Activated CD4-positive, alpha-beta T cell treated with anti-CD3 and anti-CD28 coated beads, Interleukin-10, Interleukin-2, amounts not matched to agents 100 ng/mL and 50 ng/mL, durations not matched to agents 16 hours and 8 hours (primary cell): Measurements from ENCODE around the gene CANX.
A peak's percentile ranks its signal among the peaks of the same experiment; 100 is the strongest.
"Not testable (repeated sequence)": the region's sequence is repeated elsewhere in the genome, so short reads cannot be mapped to it uniquely, and the experiment has no call there.

Experiments used
- DNase-seq: peaks from one replicate; pipeline ENCODE4 v3.0.0-alpha.2; 2020

CANX gene

GRCh38 chr5:179698935-179699615 lies at the start of gene CANX:
CANX (plus strand) TSS chr5:179698967; CDS start chr5:179705682, 6,715 bp downstream.
- no peak for DNase-seq

GRCh38 chr5:179649166-179649703 lies 49.5 kb upstream of the CANX start:
- not testable (repeated sequence) for DNase-seq

GRCh38 chr5:179650245-179650644 lies 48.5 kb upstream of the CANX start:
- DNase-seq = not testable (repeated sequence)

- DNase-seq = not testable (repeated sequence)
Measured at GRCh38 chr5:179653135-179653534, 45.6 kb upstream of the CANX start.

GRCh38 chr5:179657302-179658178 lies 41.2 kb upstream of the CANX start:
- not testable (repeated sequence) for DNase-seq

GRCh38 chr5:179658179-179658856 lies 40.4 kb upstream of the CANX start:
- not testable (repeated sequence) for DNase-seq

- DNase-seq = not testable (repeated sequence)
Measured at GRCh38 chr5:179661647-179662046, 37.1 kb upstream of the CANX start.

- DNase-seq = peak; percentile 41
Measured at GRCh38 chr5:179668391-179668790, 30.4 kb upstream of the CANX start.

- peak; percentile 98 for DNase-seq
Measured at GRCh38 chr5:179678223-179679013, 20.3 kb upstream of the CANX start.

- peak; percentile 86 for DNase-seq
Measured at GRCh38 chr5:179679014-179679674, 19.6 kb upstream of the CANX start.

GRCh38 chr5:179680014-179680779 lies 18.6 kb upstream of the CANX start:
- no peak for DNase-seq

- no peak for DNase-seq
Measured at GRCh38 chr5:179680780-179681401, 17.9 kb upstream of the CANX start, which contains the start of gene CBY3. CBY3 (minus strand) TSS chr5:179681034; CDS start chr5:179680918, 116 bp downstream.

- not testable (repeated sequence) for DNase-seq
Measured at GRCh38 chr5:179689212-179689611, 9.6 kb upstream of the CANX start.

GRCh38 chr5:179694561-179694960 lies 4.2 kb upstream of the CANX start:
- no peak for DNase-seq

- no peak for DNase-seq
Measured at GRCh38 chr5:179696603-179697002, 2.2 kb upstream of the CANX start.

- DNase-seq = no peak
Measured at GRCh38 chr5:179697108-179697507, 1.7 kb upstream of the CANX start.

GRCh38 chr5:179697543-179697942 lies 1.2 kb upstream of the CANX start:
- DNase-seq = not testable (repeated sequence)

- DNase-seq = peak; percentile 100
Measured at GRCh38 chr5:179697993-179698934, 503 bp upstream of the CANX start.

GRCh38 chr5:179699616-179700237 lies 960 bp downstream of the CANX start:
- peak; percentile 78 for DNase-seq
